Measurements from ENCODE around the gene PLD3. TPM values are rescaled to one million over a fixed set of nuclear protein-coding genes. Genes with fewer than 3 reads are reported as not detected.

PLD3 gene
- total and polyA plus RNA-seq, 2 experiments from 2014 or later = 181 to 490 TPM

DNA sequence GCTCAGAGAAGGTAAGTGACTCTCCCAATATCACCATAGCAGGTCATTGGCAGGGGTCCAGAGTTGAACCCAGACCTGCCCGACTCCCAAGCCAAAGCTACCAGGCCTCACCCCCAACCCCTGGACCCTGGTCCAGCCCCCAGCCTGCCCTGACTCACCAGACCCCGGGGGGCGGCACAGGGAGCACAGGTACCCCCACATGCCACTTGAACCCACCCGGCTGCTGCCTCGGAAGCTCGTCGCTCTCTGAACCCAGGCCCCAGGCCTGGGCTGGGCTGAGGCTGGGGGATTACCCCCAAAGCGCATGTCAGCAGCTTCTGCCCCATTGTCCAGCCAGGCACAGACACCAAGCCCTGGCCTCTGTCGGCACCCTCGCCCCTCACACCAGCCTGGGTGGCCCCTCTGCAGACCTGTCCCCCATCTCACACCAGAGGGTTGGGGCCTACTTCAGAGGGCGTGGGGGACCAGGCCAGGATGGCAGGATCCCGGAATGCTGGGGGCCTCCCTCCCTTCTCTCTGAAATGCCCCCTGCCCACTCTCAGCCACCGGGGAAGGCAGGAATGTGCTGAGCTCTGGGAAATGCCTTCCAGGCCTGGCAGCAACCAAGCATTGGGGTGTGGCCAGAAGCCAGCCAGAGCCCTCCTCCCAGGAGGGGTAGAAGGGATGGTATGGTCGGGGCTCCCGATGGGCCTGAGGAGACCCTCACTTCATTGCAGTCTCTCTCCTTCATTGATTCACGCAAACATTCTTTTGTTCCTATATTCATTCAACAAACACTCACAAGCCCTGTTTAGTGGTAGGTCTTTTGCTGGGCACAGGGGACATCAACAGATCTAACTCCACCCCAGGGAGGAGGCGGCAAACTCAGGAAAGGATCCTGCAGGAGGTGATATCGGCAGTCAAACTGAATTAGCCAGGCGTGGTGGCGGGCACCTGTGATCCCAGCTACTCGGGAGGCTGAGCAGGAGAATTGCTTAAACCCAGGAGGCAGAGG is 66.3 kb downstream of the PLD3 start (continued):
- TF ChIP-seq, protein P1, sequence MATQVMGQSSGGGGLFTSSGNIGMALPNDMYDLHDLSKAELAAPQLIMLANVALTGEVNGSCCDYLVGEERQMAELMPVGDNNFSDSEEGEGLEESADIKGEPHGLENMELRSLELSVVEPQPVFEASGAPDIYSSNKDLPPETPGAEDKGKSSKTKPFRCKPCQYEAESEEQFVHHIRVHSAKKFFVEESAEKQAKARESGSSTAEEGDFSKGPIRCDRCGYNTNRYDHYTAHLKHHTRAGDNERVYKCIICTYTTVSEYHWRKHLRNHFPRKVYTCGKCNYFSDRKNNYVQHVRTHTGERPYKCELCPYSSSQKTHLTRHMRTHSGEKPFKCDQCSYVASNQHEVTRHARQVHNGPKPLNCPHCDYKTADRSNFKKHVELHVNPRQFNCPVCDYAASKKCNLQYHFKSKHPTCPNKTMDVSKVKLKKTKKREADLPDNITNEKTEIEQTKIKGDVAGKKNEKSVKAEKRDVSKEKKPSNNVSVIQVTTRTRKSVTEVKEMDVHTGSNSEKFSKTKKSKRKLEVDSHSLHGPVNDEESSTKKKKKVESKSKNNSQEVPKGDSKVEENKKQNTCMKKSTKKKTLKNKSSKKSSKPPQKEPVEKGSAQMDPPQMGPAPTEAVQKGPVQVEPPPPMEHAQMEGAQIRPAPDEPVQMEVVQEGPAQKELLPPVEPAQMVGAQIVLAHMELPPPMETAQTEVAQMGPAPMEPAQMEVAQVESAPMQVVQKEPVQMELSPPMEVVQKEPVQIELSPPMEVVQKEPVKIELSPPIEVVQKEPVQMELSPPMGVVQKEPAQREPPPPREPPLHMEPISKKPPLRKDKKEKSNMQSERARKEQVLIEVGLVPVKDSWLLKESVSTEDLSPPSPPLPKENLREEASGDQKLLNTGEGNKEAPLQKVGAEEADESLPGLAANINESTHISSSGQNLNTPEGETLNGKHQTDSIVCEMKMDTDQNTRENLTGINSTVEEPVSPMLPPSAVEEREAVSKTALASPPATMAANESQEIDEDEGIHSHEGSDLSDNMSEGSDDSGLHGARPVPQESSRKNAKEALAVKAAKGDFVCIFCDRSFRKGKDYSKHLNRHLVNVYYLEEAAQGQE (IDR thresholded peaks at IDR 0.05; ENCODE audit: unreplicated experiment) = no peak
- TF ChIP-seq, protein P2, sequence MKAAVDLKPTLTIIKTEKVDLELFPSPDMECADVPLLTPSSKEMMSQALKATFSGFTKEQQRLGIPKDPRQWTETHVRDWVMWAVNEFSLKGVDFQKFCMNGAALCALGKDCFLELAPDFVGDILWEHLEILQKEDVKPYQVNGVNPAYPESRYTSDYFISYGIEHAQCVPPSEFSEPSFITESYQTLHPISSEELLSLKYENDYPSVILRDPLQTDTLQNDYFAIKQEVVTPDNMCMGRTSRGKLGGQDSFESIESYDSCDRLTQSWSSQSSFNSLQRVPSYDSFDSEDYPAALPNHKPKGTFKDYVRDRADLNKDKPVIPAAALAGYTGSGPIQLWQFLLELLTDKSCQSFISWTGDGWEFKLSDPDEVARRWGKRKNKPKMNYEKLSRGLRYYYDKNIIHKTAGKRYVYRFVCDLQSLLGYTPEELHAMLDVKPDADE (IDR thresholded peaks at IDR 0.05) = no peak
- TF ChIP-seq JUNB (IDR thresholded peaks at IDR 0.05; ENCODE audit: unreplicated experiment) (no peak), ZNF114 (CRISPR knock-in tag; IDR thresholded peaks at IDR 0.05) (no peak), ZNF331 (CRISPR knock-in tag; IDR thresholded peaks at IDR 0.05; ENCODE audit: low read depth) (no peak)

DNA sequence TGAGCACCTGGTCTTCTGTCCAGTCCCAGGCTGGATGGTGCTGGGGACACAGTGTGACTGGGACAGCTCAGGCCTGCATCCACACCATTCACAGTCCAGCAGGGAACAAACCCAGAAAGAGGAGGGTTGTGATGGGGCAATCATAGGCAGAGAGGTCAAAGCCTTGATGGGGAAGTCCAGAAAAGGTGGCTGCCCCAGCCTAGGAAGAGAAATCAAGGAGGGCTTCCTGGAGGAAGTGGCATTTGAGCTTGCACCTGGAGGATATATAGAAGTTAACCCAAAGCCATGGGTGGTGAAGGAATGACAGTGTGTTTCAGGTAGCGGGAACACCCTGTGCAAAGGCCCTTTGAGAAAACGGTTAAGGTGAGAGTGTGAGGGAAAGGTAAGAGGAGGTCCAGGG is 67.3 kb downstream of the PLD3 start:
- Histone ChIP-seq H3K4me3 (no peak overlapping the region), H3K27ac (ENCODE audit: low read depth) (no peak overlapping the region), H3K4me2 (no peak overlapping the region), H2AFZ (no peak overlapping the region), H3K36me3 (ENCODE audit: insufficient read depth) (no peaks in the 10 kb centered on the region), H3K27me3 (ENCODE audit: insufficient read depth) (no peaks in the 10 kb centered on the region), H3F3A (replicated peaks; ENCODE audit: low read depth) (no peaks in the 10 kb centered on the region), H3K4me1 (ENCODE audit: insufficient read depth) (peaks cover 15% of the 10 kb centered on the region), H3K9me2 (ENCODE audit: insufficient read depth) (no peaks in the 10 kb centered on the region), H3K79me2 (replicated peaks; ENCODE audit: insufficient read depth) (no peaks in the 10 kb centered on the region), H4K20me1 (replicated peaks; ENCODE audit: insufficient read depth) (no peaks in the 10 kb centered on the region)
- Mint-ChIP-seq H3K4me3 (no peak overlapping the region; the same call in 2 of the 3 replicates), H3K27ac (no peak overlapping the region), H3K36me3 (ENCODE audit: low read depth) (peaks cover 3% of the 10 kb centered on the region; the same call in 1 of the 3 replicates), H3K4me1 (peaks cover 29% of the 10 kb centered on the region), H3K9me3 (no peaks in the 10 kb centered on the region), H3K27me3 (ENCODE audit: insufficient read depth, low read depth, poor library complexity) (peaks cover 2% of the 10 kb centered on the region)
- DNase-seq (ENCODE audit: low spot score) (no peak), ATAC-seq (no peak)
- no peak for TF ChIP-seq POLR2AphosphoS5 (IDR thresholded peaks at IDR 0.05; ENCODE audit: low read depth)
- no peak for TF ChIP-seq CREB1 (CRISPR knock-in tag; IDR thresholded peaks at IDR 0.05; ENCODE audit: low read depth)
- TF ChIP-seq, protein P3, sequence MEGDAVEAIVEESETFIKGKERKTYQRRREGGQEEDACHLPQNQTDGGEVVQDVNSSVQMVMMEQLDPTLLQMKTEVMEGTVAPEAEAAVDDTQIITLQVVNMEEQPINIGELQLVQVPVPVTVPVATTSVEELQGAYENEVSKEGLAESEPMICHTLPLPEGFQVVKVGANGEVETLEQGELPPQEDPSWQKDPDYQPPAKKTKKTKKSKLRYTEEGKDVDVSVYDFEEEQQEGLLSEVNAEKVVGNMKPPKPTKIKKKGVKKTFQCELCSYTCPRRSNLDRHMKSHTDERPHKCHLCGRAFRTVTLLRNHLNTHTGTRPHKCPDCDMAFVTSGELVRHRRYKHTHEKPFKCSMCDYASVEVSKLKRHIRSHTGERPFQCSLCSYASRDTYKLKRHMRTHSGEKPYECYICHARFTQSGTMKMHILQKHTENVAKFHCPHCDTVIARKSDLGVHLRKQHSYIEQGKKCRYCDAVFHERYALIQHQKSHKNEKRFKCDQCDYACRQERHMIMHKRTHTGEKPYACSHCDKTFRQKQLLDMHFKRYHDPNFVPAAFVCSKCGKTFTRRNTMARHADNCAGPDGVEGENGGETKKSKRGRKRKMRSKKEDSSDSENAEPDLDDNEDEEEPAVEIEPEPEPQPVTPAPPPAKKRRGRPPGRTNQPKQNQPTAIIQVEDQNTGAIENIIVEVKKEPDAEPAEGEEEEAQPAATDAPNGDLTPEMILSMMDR (conservative IDR thresholded peaks at IDR 0.05; ENCODE audit: low read depth in 2 of 2) = no peak
- TF ChIP-seq EZH2phosphoT487 (IDR thresholded peaks at IDR 0.05; ENCODE audit: unreplicated experiment) = no peak
- no peak for TF ChIP-seq EZH2 (IDR thresholded peaks at IDR 0.05; ENCODE audit: low read depth, unreplicated experiment)
- TF ChIP-seq, protein P4, sequence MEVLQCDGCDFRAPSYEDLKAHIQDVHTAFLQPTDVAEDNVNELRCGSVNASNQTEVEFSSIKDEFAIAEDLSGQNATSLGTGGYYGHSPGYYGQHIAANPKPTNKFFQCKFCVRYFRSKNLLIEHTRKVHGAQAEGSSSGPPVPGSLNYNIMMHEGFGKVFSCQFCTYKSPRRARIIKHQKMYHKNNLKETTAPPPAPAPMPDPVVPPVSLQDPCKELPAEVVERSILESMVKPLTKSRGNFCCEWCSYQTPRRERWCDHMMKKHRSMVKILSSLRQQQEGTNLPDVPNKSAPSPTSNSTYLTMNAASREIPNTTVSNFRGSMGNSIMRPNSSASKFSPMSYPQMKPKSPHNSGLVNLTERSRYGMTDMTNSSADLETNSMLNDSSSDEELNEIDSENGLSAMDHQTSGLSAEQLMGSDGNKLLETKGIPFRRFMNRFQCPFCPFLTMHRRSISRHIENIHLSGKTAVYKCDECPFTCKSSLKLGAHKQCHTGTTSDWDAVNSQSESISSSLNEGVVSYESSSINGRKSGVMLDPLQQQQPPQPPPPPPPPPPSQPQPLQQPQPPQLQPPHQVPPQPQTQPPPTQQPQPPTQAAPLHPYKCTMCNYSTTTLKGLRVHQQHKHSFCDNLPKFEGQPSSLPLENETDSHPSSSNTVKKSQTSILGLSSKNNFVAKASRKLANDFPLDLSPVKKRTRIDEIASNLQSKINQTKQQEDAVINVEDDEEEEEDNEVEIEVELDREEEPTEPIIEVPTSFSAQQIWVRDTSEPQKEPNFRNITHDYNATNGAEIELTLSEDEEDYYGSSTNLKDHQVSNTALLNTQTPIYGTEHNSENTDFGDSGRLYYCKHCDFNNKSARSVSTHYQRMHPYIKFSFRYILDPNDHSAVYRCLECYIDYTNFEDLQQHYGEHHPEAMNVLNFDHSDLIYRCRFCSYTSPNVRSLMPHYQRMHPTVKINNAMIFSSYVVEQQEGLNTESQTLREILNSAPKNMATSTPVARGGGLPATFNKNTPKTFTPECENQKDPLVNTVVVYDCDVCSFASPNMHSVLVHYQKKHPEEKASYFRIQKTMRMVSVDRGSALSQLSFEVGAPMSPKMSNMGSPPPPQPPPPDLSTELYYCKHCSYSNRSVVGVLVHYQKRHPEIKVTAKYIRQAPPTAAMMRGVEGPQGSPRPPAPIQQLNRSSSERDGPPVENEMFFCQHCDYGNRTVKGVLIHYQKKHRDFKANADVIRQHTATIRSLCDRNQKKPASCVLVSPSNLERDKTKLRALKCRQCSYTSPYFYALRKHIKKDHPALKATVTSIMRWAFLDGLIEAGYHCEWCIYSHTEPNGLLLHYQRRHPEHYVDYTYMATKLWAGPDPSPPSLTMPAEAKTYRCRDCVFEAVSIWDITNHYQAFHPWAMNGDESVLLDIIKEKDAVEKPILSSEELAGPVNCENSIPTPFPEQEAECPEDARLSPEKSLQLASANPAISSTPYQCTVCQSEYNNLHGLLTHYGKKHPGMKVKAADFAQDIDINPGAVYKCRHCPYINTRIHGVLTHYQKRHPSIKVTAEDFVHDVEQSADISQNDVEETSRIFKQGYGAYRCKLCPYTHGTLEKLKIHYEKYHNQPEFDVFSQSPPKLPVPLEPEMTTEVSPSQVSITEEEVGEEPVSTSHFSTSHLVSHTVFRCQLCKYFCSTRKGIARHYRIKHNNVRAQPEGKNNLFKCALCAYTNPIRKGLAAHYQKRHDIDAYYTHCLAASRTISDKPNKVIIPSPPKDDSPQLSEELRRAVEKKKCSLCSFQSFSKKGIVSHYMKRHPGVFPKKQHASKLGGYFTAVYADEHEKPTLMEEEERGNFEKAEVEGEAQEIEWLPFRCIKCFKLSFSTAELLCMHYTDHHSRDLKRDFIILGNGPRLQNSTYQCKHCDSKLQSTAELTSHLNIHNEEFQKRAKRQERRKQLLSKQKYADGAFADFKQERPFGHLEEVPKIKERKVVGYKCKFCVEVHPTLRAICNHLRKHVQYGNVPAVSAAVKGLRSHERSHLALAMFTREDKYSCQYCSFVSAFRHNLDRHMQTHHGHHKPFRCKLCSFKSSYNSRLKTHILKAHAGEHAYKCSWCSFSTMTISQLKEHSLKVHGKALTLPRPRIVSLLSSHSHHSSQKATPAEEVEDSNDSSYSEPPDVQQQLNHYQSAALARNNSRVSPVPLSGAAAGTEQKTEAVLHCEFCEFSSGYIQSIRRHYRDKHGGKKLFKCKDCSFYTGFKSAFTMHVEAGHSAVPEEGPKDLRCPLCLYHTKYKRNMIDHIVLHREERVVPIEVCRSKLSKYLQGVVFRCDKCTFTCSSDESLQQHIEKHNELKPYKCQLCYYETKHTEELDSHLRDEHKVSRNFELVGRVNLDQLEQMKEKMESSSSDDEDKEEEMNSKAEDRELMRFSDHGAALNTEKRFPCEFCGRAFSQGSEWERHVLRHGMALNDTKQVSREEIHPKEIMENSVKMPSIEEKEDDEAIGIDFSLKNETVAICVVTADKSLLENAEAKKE (CRISPR knock-in tag; IDR thresholded peaks at IDR 0.05) = no peak
